Chondrocyte (in vitro differentiated cells): ENCODE data around the gene NPAS2. TPM values are rescaled to one million over a fixed set of nuclear protein-coding genes. Genes with fewer than 3 reads are reported as not detected.

ENCODE experiments used
- DNase-seq: peaks from one replicate; pipeline ENCODE4 v3.0.0; 2021; ENCODE audit warnings: mixed read lengths, low spot score
- H3K27ac Mint-ChIP-seq: one replicate; pipeline ENCODE4 v1.8.0; 2021; ENCODE audit warnings: mild to moderate bottlenecking, moderate library complexity, mixed read lengths; ENCODE audit not compliant: unreplicated experiment
- H3K27me3 Mint-ChIP-seq: 2 replicates; pipeline ENCODE4 v1.8.0; 2021; ENCODE audit warnings: low read depth, mixed read lengths
- H3K36me3 Mint-ChIP-seq: 2 replicates; pipeline ENCODE4 v1.8.0; 2021; ENCODE audit warnings: low read depth, mixed read lengths
- H3K4me1 Mint-ChIP-seq: 2 replicates; pipeline ENCODE4 v1.8.0; 2021; ENCODE audit warnings: low read depth, mild to moderate bottlenecking, mixed read lengths
- H3K4me3 Mint-ChIP-seq: one replicate; pipeline ENCODE4 v1.8.0; 2021; ENCODE audit warnings: mild to moderate bottlenecking, moderate library complexity, mixed read lengths; ENCODE audit not compliant: unreplicated experiment
- H3K9me3 Mint-ChIP-seq: 2 replicates; pipeline ENCODE4 v1.8.0; 2021; ENCODE audit warnings: low read depth, mixed read lengths
- total RNA-seq: library from RNA; stranded (reverse); gene quantifications from 3 replicates; pipeline ENCODE4 v1.2.1, GENCODE V29; 2021
- TF ChIP-seq, protein P1 (sequence below): fragments of 200-600 bp; sonication (generic); IDR thresholded peaks from 2 replicates; pipeline ENCODE4 v1.5.0; 2021; ENCODE audit warnings: antibody characterized with exemption, mild to moderate bottlenecking, moderate library complexity

Gene NPAS2
- total RNA-seq, 1 donor from 2014 or later, result 25.6 TPM

- Mint-ChIP-seq H3K36me3 (peaks cover 1% of the 10 kb centered on the region), H3K27me3 (no peaks in the 10 kb centered on the region)
These were observed 197.4 kb downstream of the NPAS2 start for GRCh38 chr2:101017371-101017770.

DNA sequence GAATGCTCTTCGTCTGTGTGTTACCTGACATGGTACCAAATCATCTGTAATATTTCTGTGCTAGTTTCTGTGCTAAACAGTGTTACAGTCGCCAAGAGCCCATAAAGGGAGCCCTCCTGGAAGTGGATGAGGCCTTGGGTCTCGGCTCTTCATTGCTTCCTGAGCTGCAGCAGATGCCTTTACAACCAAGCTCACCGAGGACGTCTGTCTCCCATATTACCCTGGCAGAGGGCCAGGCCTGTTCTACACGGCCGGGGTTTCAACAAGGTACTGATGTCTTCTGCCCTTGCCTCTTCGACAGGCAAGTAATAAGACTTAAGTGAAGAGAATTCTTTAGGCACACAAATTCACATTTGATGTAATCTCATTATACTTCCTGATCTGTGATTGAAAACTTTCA lies 199.0 kb downstream of the NPAS2 start:
- Mint-ChIP-seq H3K27ac (no peak overlapping the region), H3K36me3 (peaks cover 3% of the 10 kb centered on the region), H3K9me3 (no peaks in the 10 kb centered on the region), H3K4me1 (no peaks in the 10 kb centered on the region), H3K4me3 (no peak overlapping the region), H3K27me3 (no peaks in the 10 kb centered on the region)
- TF ChIP-seq, protein P1, sequence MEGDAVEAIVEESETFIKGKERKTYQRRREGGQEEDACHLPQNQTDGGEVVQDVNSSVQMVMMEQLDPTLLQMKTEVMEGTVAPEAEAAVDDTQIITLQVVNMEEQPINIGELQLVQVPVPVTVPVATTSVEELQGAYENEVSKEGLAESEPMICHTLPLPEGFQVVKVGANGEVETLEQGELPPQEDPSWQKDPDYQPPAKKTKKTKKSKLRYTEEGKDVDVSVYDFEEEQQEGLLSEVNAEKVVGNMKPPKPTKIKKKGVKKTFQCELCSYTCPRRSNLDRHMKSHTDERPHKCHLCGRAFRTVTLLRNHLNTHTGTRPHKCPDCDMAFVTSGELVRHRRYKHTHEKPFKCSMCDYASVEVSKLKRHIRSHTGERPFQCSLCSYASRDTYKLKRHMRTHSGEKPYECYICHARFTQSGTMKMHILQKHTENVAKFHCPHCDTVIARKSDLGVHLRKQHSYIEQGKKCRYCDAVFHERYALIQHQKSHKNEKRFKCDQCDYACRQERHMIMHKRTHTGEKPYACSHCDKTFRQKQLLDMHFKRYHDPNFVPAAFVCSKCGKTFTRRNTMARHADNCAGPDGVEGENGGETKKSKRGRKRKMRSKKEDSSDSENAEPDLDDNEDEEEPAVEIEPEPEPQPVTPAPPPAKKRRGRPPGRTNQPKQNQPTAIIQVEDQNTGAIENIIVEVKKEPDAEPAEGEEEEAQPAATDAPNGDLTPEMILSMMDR, result no peak
- DNase-seq, result no peak

More at GRCh38 chr2:101017371-101017770, 197.4 kb downstream of the NPAS2 start:
- TF ChIP-seq, protein P1, result no peak
- DNase-seq, result no peak
- Mint-ChIP-seq H3K9me3 (no peaks in the 10 kb centered on the region), H3K4me1 (peaks cover 4% of the 10 kb centered on the region), H3K27ac (no peak overlapping the region), H3K4me3 (no peak overlapping the region)

DNA sequence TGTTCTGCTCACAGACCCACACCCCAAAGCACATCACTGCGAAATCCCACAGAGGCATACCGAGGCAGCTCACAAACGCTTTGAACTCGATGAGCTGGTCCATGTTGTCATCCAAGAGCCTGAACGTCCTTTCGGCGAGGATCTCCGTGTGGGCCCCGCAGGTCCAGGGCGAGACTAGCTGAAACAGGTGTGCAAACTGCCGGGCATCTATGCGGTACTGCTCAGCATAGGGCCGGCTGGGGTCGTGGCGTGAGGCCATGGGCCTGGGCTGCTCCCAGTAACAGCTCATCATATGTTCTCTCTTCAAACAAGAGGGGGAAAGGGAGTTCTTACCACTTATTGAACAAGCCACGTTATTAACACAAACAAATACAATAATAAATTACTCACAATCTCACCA lies 202.3 kb downstream of the NPAS2 start:
- peaks cover 5% of the 10 kb centered on the region for H3K36me3 Mint-ChIP-seq
- H3K4me1 Mint-ChIP-seq, result no peaks in the 10 kb centered on the region
- no peaks in the 10 kb centered on the region for H3K9me3 Mint-ChIP-seq
- no peak for DNase-seq
- H3K27me3 Mint-ChIP-seq, result no peaks in the 10 kb centered on the region
- TF ChIP-seq, protein P1, result no peak
- H3K27ac Mint-ChIP-seq, result no peak overlapping the region
- H3K4me3 Mint-ChIP-seq, result no peak overlapping the region

GRCh38 chr2:101023327-101024107 lies 203.6 kb downstream of the NPAS2 start:
- Mint-ChIP-seq H3K27ac (no peak overlapping the region), H3K4me1 (no peaks in the 10 kb centered on the region), H3K27me3 (no peaks in the 10 kb centered on the region), H3K4me3 (no peak overlapping the region), H3K36me3 (peaks cover 4% of the 10 kb centered on the region), H3K9me3 (no peaks in the 10 kb centered on the region)
- DNase-seq, result no peak
- TF ChIP-seq, protein P1, result no peak

- DNase-seq, result no peak
- TF ChIP-seq, protein P1, result no peak
- no peaks in the 10 kb centered on the region for H3K9me3 Mint-ChIP-seq
- H3K4me1 Mint-ChIP-seq, result no peaks in the 10 kb centered on the region
- peaks cover 7% of the 10 kb centered on the region for H3K36me3 Mint-ChIP-seq
- H3K4me3 Mint-ChIP-seq, result no peak overlapping the region
- H3K27ac Mint-ChIP-seq, result no peak overlapping the region
- H3K27me3 Mint-ChIP-seq, result no peaks in the 10 kb centered on the region
These were observed 205.6 kb downstream of the NPAS2 start for GRCh38 chr2:101025561-101025960.
